Smooth muscle cell (in vitro differentiated cells): ENCODE data around the gene TSC22D3. TPM values are rescaled to one million over a fixed set of nuclear protein-coding genes. Genes with fewer than 3 reads are reported as not detected.

Experiments used
- DNase-seq: peaks from one replicate; lab custom pipeline; 2025; ENCODE audit not compliant: unreplicated experiment; lab: John Stamatoyannopoulos, UW
- H2AFZ ChIP-seq: fragments of 200-600 bp; sonication (generic); 2 replicates; pipeline ENCODE4 v1.6.0; 2016; ENCODE audit warnings: antibody characterized with exemption, low read depth, mild to moderate bottlenecking
- H3F3A ChIP-seq: fragments of 200-600 bp; sonication (generic); 2 replicates; pipeline ENCODE4 v1.6.0; 2017; ENCODE audit warnings: antibody characterized with exemption, low read depth
- H3K27ac ChIP-seq: fragments of 200-600 bp; sonication (generic); 2 replicates; pipeline ENCODE4 v1.5.1; 2016; ENCODE audit warnings: low read depth, mild to moderate bottlenecking
- H3K27me3 ChIP-seq: fragments of 200-600 bp; sonication (generic); 2 replicates; pipeline ENCODE4 v1.6.1; 2016; ENCODE audit warnings: low read depth, mild to moderate bottlenecking
- H3K36me3 ChIP-seq: fragments of 200-600 bp; sonication (generic); 2 replicates; pipeline ENCODE4 v1.5.1; 2016; ENCODE audit warnings: low read depth
- H3K4me1 ChIP-seq: fragments of 200-600 bp; sonication (generic); 2 replicates; pipeline ENCODE4 v1.5.1; 2016; ENCODE audit warnings: low read depth
- H3K4me2 ChIP-seq: fragments of 200-600 bp; sonication (generic); 2 replicates; pipeline ENCODE4 v1.6.0; 2016; ENCODE audit warnings: mild to moderate bottlenecking
- H3K4me3 ChIP-seq: fragments of 200-600 bp; sonication (generic); 2 replicates; pipeline ENCODE4 v1.5.1; 2016; ENCODE audit warnings: mild to moderate bottlenecking
- H3K79me2 ChIP-seq: fragments of 200-600 bp; sonication (generic); 2 replicates; pipeline ENCODE4 v1.6.0; 2016; ENCODE audit warnings: low read depth, mild to moderate bottlenecking
- H3K9ac ChIP-seq: fragments of 200-600 bp; sonication (generic); 2 replicates; pipeline ENCODE4 v1.6.0; 2016; ENCODE audit warnings: low read depth
- H3K9me3 ChIP-seq: fragments of 200-600 bp; sonication (generic); replicated peaks from 2 replicates; pipeline ENCODE4 v1.5.1; 2016; ENCODE audit warnings: low read depth
- H4K20me1 ChIP-seq: fragments of 200-600 bp; sonication (generic); 2 replicates; pipeline ENCODE4 v1.6.0; 2016; ENCODE audit warnings: low read depth
- CTCF ChIP-seq: fragments of 200-600 bp; sonication (generic); IDR thresholded peaks from 2 replicates; pipeline ENCODE4 v1.5.1; 2017; ENCODE audit warnings: borderline replicate concordance, mild to moderate bottlenecking, antibody characterized with exemption; ENCODE audit not compliant: insufficient read depth, poor library complexity, severe bottlenecking
- WGBS: methylation state at CpG from one replicate; pipeline ENCODE4 v1.1.7; 2016; ENCODE audit warnings: low lambda C conversion rate; 5-methylcytosine and 5-hydroxymethylcytosine counted together
- polyA plus RNA-seq: library from polyadenylated mRNA; unstranded; fragments of >200 nt; fragmentation: Nextera tagmentation; extraction: Ambion mirVana; gene quantifications from 2 replicates; pipeline ENCODE4 v1.2.1, GENCODE V29; 2016
- total RNA-seq: library from RNA; depleted of rRNA; stranded (reverse); fragments of >200 nt; gene quantifications from 2 replicates; pipeline ENCODE4 v1.2.3, GENCODE V29; 2014

TSC22D3 gene
- total and polyA plus RNA-seq, 2 experiments from 2014 or later: 144 to 271 TPM

- Histone ChIP-seq H2AFZ (no peak overlapping the region), H3K4me3 (no peak overlapping the region), H3K27me3 (no peaks in the 10 kb centered on the region), H4K20me1 (no peaks in the 10 kb centered on the region), H3K4me2 (no peak overlapping the region), H3K27ac (no peak overlapping the region), H3K4me1 (no peaks in the 10 kb centered on the region), H3K9ac (no peak overlapping the region), H3K9me3 (no peaks in the 10 kb centered on the region), H3K79me2 (no peaks in the 10 kb centered on the region), H3K36me3 (no peaks in the 10 kb centered on the region), H3F3A (no peaks in the 10 kb centered on the region)
- no peak for DNase-seq
- 90% methylated on average over 4 of the region's 4 CpGs for WGBS
- TF ChIP-seq CTCF: no peak
Measured at GRCh38 chrX:107723511-107723910, 52.1 kb downstream of the TSC22D3 start.

- no peaks in the 10 kb centered on the region for H3F3A ChIP-seq
- no peak overlapping the region for H3K27ac ChIP-seq
- H3K36me3 ChIP-seq: no peaks in the 10 kb centered on the region
- H3K4me2 ChIP-seq: no peak overlapping the region
- H3K79me2 ChIP-seq: no peaks in the 10 kb centered on the region
- no peaks in the 10 kb centered on the region for H4K20me1 ChIP-seq
- H2AFZ ChIP-seq: peak overlapping the region; percentile 30
- H3K9ac ChIP-seq: no peak overlapping the region
- no peaks in the 10 kb centered on the region for H3K9me3 ChIP-seq
- no peak for TF ChIP-seq CTCF
- 86% methylated on average over 5 of the region's 5 CpGs for WGBS
- no peak for DNase-seq
- H3K4me3 ChIP-seq: no peak overlapping the region
- no peaks in the 10 kb centered on the region for H3K27me3 ChIP-seq
- no peaks in the 10 kb centered on the region for H3K4me1 ChIP-seq
Measured at GRCh38 chrX:107721966-107722707, 53.5 kb downstream of the TSC22D3 start.

- Histone ChIP-seq H3K36me3 (no peaks in the 10 kb centered on the region), H3K4me3 (no peak overlapping the region), H3K9me3 (no peaks in the 10 kb centered on the region), H3K27ac (no peak overlapping the region), H3K79me2 (peaks cover 5% of the 10 kb centered on the region), H3F3A (no peaks in the 10 kb centered on the region), H3K27me3 (no peaks in the 10 kb centered on the region), H3K4me1 (no peaks in the 10 kb centered on the region), H3K9ac (no peak overlapping the region), H4K20me1 (no peaks in the 10 kb centered on the region), H2AFZ (no peak overlapping the region), H3K4me2 (no peak overlapping the region)
- whole genome bisulfite sequencing: 97% methylated on average over 9 of the region's 9 CpGs
- no peak for TF ChIP-seq CTCF
- DNase-seq: no peak
Measured at GRCh38 chrX:107721318-107721717, 54.3 kb downstream of the TSC22D3 start.

- H3K9ac ChIP-seq: no peak overlapping the region
- DNase-seq: peak; percentile 30
- H3K79me2 ChIP-seq: peaks cover 22% of the 10 kb centered on the region
- peaks cover 22% of the 10 kb centered on the region for H3F3A ChIP-seq
- 45% methylated on average over 3 of the region's 3 CpGs for WGBS
- H4K20me1 ChIP-seq: peaks cover 27% of the 10 kb centered on the region
- no peak overlapping the region for H3K27ac ChIP-seq
- H2AFZ ChIP-seq: peak overlapping the region; percentile 31
- H3K27me3 ChIP-seq: no peaks in the 10 kb centered on the region
- no peaks in the 10 kb centered on the region for H3K9me3 ChIP-seq
- no peaks in the 10 kb centered on the region for H3K36me3 ChIP-seq
- TF ChIP-seq CTCF: peak; percentile 88
- H3K4me1 ChIP-seq: no peaks in the 10 kb centered on the region
- no peak overlapping the region for H3K4me2 ChIP-seq
- H3K4me3 ChIP-seq: no peak overlapping the region
Measured at GRCh38 chrX:107718156-107718621, 57.4 kb downstream of the TSC22D3 start.
